ENCODE measurements around the gene AKNAD1.
A peak's percentile ranks its signal among the peaks of the same experiment; 100 is the strongest.

AKNAD1 gene

DNA sequence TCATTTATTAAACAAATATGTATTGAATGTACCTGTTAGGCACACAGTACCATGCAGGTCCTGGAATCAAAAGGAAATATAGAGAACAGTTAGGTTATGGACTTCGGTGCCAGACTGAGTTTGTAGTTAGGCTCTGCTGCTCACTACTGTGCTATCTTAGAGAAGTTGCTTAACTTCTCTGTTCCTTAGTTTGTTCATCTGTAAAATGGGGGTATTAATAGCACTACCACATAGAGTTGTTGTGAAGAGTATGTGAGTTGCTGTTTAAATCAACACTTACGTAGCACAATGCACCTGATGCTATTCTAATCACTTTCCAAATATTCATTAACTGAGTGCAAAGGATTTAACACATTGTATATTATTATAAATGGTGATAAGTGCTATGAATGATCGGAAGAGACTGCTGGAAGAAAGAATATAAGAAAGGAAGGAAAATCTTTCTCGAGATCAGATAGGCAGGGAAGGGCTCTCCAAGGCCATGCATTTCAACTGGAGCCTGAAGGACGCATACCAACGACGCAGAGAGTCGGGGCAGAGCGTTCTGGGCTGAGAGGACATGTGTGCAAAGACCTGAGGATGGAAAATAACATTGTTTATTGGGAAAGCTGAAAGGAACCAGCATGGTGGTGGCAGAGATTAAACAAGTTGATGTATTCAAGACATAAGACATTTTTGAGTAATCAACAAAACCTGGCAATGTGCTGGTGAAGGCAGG is 3.5 kb upstream of the AKNAD1 start (continued):
- TF ChIP-seq, protein P1, sequence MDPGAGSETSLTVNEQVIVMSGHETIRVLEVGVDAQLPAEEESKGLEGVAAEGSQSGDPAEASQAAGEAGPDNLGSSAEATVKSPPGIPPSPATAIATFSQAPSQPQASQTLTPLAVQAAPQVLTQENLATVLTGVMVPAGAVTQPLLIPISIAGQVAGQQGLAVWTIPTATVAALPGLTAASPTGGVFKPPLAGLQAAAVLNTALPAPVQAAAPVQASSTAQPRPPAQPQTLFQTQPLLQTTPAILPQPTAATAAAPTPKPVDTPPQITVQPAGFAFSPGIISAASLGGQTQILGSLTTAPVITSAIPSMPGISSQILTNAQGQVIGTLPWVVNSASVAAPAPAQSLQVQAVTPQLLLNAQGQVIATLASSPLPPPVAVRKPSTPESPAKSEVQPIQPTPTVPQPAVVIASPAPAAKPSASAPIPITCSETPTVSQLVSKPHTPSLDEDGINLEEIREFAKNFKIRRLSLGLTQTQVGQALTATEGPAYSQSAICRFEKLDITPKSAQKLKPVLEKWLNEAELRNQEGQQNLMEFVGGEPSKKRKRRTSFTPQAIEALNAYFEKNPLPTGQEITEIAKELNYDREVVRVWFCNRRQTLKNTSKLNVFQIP (CRISPR knock-in tag; IDR thresholded peaks at IDR 0.05; ENCODE audit: borderline replicate concordance, low read depth): no peak
- TF ChIP-seq, protein P2, sequence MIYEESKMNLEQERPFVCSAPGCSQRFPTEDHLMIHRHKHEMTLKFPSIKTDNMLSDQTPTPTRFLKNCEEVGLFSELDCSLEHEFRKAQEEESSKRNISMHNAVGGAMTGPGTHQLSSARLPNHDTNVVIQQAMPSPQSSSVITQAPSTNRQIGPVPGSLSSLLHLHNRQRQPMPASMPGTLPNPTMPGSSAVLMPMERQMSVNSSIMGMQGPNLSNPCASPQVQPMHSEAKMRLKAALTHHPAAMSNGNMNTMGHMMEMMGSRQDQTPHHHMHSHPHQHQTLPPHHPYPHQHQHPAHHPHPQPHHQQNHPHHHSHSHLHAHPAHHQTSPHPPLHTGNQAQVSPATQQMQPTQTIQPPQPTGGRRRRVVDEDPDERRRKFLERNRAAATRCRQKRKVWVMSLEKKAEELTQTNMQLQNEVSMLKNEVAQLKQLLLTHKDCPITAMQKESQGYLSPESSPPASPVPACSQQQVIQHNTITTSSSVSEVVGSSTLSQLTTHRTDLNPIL (CRISPR knock-in tag; IDR thresholded peaks at IDR 0.05; ENCODE audit: low read depth): no peak
- no peak for TF ChIP-seq OSR1 (CRISPR knock-in tag; IDR thresholded peaks at IDR 0.05)
- TF ChIP-seq BACH2 (CRISPR knock-in tag; IDR thresholded peaks at IDR 0.05; ENCODE audit: borderline replicate concordance): no peak
- TF ChIP-seq ESRRG (CRISPR knock-in tag; IDR thresholded peaks at IDR 0.05): no peak
- TF ChIP-seq ZNF8 (CRISPR knock-in tag; IDR thresholded peaks at IDR 0.05): no peak
- TF ChIP-seq ZC3H10 (CRISPR knock-in tag; IDR thresholded peaks at IDR 0.05): no peak
- no peak for TF ChIP-seq ARNTL (CRISPR knock-in tag; IDR thresholded peaks at IDR 0.05; ENCODE audit: borderline replicate concordance, low read depth)
- no peak for TF ChIP-seq ZFP3 (CRISPR knock-in tag; IDR thresholded peaks at IDR 0.05)
- TF ChIP-seq RARB (CRISPR knock-in tag; IDR thresholded peaks at IDR 0.05): no peak
- no peak for TF ChIP-seq ISL1 (CRISPR knock-in tag; IDR thresholded peaks at IDR 0.05)

DNA sequence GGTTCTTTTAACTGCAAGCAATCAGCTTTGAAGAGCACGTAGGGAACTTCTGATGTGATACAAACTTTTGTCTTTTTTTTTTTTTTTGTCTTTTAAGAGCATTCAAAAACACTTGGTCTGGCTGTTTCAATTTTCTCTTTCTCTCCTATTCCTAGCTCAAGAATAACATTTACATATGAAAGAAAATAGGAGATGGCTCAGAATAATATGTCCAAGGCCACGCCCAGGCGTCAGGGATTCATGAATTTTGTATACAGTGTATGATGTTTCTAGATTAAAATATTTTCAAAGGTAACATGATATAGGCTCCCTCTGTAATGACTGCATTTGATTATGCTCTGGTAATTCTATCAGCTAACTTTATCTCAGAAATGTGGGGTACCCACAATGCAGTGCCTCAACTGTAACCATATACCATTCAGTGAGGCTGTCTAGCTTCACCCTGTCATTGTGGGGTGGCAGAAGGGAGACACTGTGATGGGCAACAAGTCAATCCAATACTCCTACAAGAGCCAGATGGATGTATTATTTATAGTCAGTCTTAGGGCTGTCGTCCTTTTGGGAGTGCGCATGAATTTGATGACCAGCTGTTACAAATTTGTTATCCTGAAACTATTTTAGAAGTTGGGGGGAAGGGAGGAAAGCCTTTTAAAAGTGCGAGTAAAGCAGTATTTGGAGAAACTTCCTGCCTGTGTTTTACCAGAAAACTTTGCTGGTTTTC is 1.5 kb upstream of the AKNAD1 start:
- TF ChIP-seq ZFP3 (CRISPR knock-in tag; IDR thresholded peaks at IDR 0.05) (no peak), OSR1 (CRISPR knock-in tag; IDR thresholded peaks at IDR 0.05) (no peak)
- peak; percentile 75 for ATAC-seq

DNA sequence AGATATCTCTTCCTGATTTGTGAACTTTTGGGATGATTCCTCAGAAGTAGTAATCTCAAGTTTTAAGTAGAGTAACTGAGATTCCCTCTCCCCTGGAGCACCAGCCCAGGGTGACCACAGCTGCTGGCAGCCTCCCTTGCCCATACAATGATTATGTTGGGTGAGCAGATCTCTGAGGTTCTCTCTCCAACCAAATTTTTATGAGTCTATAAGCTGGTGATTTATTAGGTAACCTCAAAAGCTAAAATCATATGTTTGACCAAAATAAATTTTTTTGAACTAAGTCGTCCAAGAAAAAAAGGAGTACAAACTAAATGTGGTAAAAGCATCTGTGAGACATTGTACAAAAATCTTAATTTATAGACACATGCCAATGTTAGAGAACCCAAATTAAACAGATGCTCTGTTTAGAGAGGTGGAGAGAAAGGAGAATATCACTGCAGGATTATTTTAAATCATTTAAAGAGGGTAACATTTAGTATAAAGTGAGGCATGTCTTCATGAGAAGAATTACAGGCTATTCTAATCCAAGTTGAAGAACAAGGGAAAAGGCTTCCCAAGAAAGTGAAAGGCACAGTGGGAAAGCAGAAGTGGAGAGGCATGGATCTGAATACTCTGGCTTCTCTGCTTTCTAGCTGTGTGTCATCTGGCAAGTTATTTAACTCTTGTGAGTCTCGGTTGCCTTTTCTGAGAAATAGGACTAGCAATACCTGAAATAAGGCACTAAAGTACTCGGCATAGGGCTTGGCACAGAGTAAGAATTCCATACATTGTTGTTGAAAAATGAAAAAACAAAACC is 2.5 kb downstream of the AKNAD1 start:
- peak; percentile 48; the same call in 2 of the 3 replicates for ATAC-seq
- TF ChIP-seq, protein P3, sequence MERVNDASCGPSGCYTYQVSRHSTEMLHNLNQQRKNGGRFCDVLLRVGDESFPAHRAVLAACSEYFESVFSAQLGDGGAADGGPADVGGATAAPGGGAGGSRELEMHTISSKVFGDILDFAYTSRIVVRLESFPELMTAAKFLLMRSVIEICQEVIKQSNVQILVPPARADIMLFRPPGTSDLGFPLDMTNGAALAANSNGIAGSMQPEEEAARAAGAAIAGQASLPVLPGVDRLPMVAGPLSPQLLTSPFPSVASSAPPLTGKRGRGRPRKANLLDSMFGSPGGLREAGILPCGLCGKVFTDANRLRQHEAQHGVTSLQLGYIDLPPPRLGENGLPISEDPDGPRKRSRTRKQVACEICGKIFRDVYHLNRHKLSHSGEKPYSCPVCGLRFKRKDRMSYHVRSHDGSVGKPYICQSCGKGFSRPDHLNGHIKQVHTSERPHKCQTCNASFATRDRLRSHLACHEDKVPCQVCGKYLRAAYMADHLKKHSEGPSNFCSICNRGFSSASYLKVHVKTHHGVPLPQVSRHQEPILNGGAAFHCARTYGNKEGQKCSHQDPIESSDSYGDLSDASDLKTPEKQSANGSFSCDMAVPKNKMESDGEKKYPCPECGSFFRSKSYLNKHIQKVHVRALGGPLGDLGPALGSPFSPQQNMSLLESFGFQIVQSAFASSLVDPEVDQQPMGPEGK (CRISPR knock-in tag; IDR thresholded peaks at IDR 0.05; ENCODE audit: borderline replicate concordance): no peak
- TF ChIP-seq ARNTL (CRISPR knock-in tag; IDR thresholded peaks at IDR 0.05; ENCODE audit: borderline replicate concordance, low read depth): no peak
- TF ChIP-seq TCF4 (CRISPR knock-in tag; IDR thresholded peaks at IDR 0.05; ENCODE audit: borderline replicate concordance): no peak

DNA sequence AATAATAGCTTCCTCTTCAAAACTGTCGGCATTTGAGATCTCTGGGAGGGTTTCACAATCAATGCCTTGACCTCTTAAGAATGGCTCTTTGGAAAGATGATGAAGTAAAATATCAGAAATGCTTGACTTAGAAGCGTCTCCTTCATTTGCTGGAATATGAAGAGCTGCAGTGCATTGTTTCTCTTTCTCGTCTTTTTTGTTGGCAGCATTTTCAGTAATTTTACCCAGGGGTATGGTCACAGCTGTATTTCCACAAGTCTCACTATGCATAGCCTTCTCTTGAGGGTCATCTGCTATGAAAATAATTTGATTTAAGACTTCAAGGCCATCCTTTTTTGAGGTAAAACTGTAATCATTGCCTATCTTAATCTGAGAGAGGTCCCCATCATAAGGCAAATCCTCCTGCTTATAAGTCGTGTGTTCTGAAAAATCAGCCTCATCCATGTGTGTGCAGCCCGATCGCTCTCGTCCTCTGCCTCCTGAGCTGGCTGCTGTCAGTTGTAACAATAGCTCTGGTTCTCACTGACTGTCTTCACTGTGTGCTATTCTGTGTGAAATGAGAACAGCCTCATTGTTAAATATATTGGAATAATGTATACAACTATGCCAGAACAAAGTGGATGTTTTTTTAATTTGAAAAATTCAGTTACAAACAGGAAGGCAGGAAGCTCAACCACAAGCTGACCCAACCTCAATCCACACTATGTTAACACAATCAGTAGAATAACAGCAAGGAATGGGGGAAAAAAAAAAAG is 4.5 kb downstream of the AKNAD1 start:
- no peak for ATAC-seq
- no peak for TF ChIP-seq TCF4 (CRISPR knock-in tag; IDR thresholded peaks at IDR 0.05; ENCODE audit: borderline replicate concordance)
- no peak for TF ChIP-seq ZC3H10 (CRISPR knock-in tag; IDR thresholded peaks at IDR 0.05)
- no peak for TF ChIP-seq ISL1 (CRISPR knock-in tag; IDR thresholded peaks at IDR 0.05)
- TF ChIP-seq, protein P4, sequence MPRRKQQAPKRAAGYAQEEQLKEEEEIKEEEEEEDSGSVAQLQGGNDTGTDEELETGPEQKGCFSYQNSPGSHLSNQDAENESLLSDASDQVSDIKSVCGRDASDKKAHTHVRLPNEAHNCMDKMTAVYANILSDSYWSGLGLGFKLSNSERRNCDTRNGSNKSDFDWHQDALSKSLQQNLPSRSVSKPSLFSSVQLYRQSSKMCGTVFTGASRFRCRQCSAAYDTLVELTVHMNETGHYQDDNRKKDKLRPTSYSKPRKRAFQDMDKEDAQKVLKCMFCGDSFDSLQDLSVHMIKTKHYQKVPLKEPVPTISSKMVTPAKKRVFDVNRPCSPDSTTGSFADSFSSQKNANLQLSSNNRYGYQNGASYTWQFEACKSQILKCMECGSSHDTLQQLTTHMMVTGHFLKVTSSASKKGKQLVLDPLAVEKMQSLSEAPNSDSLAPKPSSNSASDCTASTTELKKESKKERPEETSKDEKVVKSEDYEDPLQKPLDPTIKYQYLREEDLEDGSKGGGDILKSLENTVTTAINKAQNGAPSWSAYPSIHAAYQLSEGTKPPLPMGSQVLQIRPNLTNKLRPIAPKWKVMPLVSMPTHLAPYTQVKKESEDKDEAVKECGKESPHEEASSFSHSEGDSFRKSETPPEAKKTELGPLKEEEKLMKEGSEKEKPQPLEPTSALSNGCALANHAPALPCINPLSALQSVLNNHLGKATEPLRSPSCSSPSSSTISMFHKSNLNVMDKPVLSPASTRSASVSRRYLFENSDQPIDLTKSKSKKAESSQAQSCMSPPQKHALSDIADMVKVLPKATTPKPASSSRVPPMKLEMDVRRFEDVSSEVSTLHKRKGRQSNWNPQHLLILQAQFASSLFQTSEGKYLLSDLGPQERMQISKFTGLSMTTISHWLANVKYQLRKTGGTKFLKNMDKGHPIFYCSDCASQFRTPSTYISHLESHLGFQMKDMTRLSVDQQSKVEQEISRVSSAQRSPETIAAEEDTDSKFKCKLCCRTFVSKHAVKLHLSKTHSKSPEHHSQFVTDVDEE (CRISPR knock-in tag; IDR thresholded peaks at IDR 0.05): no peak
- TF ChIP-seq CSDC2 (CRISPR knock-in tag; IDR thresholded peaks at IDR 0.05): no peak
- no peak for TF ChIP-seq GLIS3 (CRISPR knock-in tag; IDR thresholded peaks at IDR 0.05)
- TF ChIP-seq BACH2 (CRISPR knock-in tag; IDR thresholded peaks at IDR 0.05; ENCODE audit: borderline replicate concordance): no peak
- no peak for TF ChIP-seq ZFP30 (CRISPR knock-in tag; IDR thresholded peaks at IDR 0.05)
- no peak for TF ChIP-seq RARB (CRISPR knock-in tag; IDR thresholded peaks at IDR 0.05)
- no peak for TF ChIP-seq ESRRG (CRISPR knock-in tag; IDR thresholded peaks at IDR 0.05)
- TF ChIP-seq, protein P2 (CRISPR knock-in tag; IDR thresholded peaks at IDR 0.05; ENCODE audit: low read depth): no peak
